GM19328 (cell line): ENCODE data around the gene CLEC10A.
"Not testable (repeated sequence)": the region's sequence is repeated elsewhere in the genome, so short reads cannot be mapped to it uniquely, and the experiment has no call there.

Experiments
- ATAC-seq: cut with Tn5 transposase; IDR thresholded peaks from one replicate; pipeline ENCODE4 v1.9.1; 2021; ENCODE audit warnings: mild to moderate bottlenecking, moderate library complexity; ENCODE audit not compliant: unreplicated experiment

Gene CLEC10A, protein sequence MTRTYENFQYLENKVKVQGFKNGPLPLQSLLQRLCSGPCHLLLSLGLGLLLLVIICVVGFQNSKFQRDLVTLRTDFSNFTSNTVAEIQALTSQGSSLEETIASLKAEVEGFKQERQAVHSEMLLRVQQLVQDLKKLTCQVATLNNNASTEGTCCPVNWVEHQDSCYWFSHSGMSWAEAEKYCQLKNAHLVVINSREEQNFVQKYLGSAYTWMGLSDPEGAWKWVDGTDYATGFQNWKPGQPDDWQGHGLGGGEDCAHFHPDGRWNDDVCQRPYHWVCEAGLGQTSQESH

DNA sequence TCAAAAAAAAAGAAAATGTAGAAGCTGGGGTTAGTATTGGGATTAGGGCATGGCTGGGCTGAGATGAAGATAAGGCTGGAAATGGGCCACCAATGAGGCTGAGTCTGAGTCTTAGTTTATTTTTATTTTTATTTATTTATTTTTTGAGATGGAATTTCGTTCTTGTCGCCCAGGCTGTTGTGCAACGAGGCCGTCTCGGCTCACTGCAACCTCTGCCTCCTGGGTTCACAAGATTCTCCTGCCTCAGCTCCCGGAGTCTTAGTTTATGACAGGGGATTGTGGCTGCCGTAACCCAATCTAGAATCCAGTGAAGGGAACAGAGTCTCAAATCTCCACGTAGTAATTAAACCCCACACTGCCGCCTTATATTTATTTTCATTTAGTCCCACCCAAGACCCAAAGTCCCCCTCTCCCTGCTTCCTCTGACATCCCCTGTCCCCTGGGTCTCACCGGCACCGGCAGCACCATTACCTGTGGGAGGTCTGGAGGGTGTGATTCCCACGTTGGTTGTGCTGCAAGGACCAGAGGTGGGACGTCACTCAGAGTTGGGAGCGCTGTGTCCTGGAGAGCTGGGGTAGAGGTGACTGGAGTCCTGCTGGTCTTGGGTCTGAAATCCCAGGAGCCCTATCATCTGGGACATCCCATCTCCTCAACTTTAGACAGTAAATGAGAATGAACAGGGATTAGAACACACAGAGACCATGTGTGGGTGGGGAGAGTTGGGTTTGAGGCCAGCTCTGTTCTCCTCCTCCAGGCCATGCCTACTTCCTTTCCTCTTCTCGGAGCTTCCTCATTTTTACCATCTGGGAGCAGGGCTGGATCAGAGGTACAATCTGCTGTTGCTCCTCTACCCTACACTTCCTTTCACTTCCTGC lies at the start of gene CLEC10A:
TSS of gene CLEC10A (minus strand) at position 671 of the 875 bp plus-strand sequence. CDS start 1,439 bp downstream, outside the sequence.
- ATAC-seq: no peak

DNA sequence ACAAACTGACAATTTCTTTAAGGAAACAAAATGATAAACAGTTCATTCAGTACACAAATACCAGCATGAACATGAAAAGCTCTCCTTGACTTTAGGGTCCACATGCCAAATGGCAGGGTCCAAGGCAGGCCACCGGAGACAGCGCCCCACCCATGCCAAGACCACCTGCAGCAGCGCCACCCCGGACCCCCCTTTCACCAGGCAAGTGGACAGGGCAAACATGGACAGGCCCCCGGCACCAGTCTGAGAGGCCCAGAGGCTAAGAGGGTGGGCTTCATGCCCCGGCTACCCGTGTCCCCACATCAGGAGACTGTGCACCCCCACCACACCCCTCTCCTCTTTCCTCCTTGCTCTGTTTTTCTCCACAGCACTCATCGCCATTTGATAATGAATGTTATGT lies 49.3 kb upstream of the CLEC10A start:
- ATAC-seq: no peak

DNA sequence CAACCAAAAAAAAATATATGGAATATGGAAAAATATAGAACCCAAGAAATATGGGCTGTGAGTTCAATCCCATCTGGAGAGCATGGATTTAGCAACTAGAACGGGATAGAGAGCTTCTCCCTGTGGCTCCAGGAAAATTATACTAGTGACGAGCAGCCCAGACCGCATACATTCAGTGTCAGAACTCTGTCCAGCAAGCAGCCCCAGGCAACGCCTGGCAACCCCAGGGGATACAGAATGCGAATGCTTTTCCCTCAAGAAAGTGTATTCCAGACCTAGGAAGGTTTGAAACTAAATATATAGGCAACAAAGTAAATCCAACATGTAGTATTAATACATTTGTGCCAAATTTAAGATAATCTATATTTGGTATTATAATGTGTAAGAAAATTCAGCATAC lies 48.1 kb upstream of the CLEC10A start:
- no peak for ATAC-seq

DNA sequence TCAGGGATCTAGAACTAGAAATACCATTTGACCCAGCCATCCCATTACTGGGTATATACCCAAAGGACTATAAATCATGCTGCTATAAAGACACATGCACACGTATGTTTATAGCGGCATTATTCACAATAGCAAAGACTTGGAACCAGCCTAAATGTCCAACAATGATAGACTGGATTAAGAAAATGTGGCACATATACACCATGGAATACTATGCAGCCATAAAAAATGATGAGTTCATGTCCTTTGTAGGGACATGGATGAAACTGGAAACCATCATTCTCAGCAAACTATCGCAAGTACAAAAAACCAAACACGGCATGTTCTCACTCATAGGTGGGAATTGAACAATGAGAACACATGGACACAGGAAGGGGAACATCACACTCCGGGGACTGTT lies 47.5 kb upstream of the CLEC10A start:
- not testable (repeated sequence) for ATAC-seq

DNA sequence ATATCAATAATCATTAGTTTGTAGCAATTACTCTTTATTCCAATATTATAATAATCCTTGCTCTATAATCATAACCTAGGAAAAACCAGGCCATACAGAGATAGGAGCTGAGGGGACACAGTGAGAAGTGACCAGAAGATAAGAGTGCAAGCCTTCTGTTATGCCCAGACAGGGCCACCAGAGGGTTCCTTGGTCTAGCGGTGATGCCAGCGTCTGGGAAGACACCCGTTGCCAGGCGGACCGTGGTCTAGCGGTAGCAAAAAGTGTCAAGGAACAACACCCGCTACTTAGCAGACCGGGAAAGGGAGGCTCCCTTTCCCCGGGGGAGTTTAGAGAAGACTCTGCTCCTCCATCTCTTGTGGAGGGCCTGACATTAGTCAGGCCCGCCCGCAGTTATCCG lies 46.3 kb upstream of the CLEC10A start:
- not testable (repeated sequence) for ATAC-seq

DNA sequence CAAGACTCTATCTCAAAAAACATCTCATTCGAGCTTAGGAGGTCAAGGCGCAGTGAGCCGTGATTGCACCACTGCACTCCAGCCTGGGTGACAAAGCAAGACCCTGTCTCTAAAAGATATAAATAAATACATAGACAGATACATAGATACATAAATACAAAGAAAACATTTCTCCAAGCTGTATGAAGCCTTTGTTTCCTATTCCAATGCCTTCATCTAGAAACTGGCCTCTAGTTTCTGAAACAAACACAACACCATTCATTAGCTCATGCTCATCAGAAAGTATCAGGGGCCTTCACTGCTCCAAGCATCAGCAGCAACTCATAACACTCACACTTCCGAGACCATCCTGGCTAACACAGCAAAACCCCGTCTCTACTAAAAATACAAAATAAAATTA lies 44.9 kb upstream of the CLEC10A start:
- no peak for ATAC-seq

DNA sequence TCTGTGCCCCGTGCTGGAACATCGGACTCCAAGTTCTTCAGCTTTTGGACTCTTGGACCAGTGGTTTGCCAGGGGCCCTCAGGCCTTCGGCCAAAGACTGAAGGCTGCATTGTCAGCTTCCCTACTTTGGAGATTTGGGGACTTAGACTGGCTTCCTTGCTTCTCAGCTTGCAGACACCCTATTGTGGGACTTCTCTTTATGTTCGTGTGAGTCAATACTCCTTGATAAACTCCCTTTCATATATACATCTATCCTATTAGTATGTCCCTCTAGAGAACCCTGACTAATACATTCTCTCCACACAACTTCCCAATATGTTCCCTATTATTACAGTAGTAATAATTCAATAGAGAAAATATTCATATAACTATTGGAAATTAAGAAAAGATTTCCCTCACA lies 43.8 kb upstream of the CLEC10A start:
- no peak for ATAC-seq

DNA sequence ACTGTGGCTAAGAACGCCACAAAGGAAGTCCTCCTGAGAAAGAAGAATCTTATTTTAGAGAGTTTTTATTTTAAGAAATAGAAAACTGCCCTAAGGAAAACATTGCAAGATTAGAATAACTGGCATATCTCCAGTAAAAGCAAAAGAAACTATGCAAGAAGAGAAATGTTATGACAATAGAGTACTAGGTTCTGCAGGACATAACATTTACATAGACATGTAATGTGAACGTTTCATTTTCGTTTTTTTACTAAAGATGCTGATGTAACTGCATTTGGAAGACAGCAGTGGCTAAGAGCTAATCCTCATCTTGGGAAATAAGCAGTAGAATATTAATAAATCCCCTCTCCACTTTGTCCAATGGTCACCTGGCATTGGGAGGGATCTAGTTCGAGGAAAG lies 42.3 kb upstream of the CLEC10A start:
- ATAC-seq: no peak

DNA sequence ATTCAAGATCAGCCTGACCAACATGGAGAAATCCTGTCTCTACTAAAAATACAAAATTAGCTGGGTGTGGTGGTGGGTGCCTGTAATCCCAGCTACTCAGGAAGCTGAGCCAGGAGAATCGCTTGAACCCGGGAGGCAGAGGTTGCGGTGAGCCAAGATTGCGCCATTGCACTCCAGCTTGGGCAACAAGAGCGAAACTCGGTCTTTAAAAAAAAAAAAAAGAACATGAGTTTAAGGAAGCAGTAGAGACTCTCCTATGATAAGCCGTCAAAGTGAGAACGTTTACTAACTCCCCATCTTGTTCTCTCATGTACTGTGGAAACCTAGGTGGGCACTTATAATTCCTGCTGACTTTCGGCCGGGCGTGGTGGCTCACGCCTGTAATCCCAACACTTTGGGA lies 40.6 kb upstream of the CLEC10A start:
- ATAC-seq: not testable (repeated sequence)

DNA sequence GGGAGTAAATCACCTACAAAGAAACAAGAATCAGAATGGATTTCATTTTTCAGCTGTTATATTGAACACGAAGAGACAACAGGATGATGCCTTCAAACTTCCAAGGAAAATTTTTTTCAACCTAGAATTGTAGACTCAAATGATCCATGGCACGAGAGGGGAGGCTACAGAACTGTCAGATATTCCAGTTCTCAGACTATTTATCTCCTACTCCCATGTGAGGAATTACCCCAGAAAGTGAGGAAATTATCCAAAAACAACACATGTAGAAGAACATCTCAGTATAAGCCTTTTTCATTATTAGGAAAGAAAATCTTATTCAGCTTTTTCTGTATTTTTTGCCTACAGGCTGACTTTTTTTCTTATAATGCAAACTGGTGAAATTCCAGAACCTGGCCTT lies 40.1 kb upstream of the CLEC10A start:
- no peak for ATAC-seq

DNA sequence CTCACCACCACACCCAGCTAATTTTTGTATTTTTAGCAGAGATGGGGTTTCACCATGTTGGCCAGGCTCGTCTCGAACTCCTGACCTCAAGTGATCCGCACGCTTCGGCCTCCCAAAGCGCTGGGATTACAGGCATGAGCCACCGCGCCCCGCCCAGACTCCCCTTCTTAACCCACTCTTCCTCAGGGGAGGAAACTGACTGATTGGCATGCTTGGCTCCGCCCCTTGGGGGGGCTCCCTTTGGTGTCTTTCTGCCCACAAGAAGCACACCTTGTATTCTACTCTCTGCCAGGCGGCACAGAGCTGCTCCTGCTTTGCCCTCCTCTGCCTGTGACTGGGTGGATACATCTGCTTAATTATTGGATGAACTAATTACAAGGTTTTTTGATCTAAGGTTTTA lies 39.3 kb upstream of the CLEC10A start:
- no peak for ATAC-seq

DNA sequence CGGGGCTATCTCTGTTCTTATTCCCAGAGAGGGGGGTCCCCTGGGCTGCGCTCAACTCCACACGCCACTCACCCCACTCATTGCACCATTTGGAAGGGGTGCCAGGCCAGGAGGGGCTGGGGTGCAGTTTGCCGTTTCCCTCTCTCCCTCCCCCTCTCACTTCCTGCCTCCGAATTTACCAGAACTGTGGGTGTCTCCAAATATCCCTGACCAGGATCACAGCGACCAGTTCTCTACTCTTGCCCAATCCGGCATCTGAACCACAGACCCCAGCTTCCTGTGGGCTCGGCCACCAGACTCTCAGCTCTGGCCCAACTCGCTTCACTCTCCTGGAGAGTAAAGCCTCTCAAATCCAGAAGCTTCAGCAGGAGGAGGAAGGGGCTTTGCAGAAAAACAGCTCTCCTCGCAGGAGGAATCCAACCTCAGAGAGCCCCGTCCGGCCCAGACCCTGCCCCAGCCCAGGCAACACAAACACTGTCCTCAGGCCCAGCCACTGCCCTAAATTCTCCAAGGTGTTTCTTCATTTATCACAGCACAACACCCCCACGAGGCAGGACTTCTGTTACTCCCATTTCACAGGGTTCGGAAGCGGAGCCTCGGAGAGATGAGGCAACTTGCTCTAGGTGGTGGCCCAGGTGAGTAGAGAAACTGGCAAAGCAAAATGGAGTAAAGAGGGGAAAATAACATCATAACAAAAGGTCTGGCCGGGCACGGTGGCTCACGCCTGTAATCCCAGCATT lies 35.0 kb upstream of the CLEC10A start:
- ATAC-seq: no peak

DNA sequence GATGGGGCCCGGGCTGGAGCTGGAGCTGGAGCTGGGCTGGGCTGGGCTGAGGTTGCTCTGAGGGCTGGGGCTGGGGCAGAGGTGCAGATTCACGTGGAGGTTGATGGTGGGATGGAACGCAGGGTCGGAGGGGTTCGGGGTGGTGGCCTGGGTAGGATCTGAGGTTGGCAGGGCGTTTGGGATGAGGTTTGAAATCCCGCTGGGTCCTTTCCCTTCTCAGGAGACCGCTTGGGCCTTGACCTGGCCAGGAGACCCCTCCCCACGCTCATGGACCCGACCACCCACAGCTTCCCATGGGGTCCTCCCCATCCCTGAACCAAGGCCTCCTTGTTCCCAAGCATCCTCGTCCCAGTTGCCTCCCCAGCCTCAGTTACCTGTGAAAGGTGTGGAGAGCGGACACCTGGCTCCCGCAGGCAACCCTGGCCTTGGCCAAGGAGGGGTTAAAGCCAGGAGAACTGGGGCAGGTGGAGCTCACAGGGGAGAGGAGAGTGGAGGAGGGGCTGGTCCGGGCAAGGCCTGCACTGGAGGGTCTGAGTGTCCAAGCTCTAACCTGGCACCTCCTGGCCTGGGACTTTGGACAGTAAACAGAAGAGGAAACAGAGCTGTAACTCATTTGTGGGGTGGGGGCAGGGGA lies 34.3 kb upstream of the CLEC10A start, which contains the start of gene ASGR2:
TSS of gene ASGR2 (minus strand) at position 582 of the 634 bp plus-strand sequence. CDS start 582 bp downstream, outside the sequence.
- ATAC-seq: no peak

DNA sequence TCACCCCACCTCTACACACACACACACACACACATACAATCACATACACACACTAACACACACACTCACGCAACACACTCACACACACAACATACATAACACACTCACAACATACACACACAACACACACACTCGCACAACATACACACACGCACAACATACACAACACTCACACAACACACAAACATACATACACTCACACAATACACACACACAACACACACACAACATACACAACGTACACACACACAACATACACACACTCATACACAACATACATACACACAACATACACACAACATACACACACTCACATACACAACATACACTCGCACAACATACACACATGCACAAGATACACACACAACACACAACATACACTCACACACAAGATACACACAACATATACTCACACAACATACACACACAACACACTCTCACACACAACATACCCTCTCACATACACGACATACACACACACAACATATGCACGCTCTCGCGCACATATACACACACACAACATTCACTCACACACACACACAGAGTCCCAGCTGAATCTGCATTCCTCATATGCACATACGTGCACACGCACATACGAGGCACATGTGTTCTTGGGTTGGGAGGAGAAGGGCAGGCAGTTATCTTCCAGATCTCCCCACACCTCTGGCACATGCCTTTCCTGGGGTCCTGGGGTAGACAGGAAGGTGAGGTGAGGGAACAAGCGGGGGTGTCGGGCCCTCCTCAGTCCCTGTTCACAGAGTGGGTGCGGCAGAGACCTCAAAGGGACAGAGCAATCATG lies 33.4 kb upstream of the CLEC10A start:
- no peak for ATAC-seq

DNA sequence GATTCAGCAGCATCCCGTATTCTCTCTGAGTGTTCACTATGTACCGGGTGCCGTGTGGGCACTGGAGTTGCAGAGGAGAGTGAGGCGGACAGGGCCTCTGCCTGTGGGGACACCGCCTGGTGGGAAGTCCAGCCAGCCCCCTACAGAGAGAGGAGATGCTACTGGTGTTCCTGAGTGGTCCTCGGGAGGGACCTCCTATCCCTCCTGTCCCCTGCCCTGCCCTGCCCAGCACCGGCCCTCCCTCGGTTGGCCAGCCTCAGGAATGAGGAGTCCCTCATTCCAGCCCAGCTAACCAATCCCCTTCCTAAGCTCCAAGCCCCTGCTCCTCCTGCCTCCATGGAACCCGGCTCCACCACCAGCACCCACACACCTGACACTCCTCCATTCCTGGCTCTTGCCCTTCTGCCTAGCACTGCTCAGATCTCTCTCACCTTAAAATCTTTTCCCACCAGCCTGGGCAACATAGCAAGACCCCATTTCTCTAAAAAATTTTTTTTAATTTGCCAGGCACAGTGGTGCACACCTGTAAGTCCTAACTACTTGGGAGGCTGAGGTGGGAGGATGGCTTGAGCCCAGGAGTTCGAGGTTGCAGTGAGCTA lies 32.6 kb upstream of the CLEC10A start:
- ATAC-seq: no peak

DNA sequence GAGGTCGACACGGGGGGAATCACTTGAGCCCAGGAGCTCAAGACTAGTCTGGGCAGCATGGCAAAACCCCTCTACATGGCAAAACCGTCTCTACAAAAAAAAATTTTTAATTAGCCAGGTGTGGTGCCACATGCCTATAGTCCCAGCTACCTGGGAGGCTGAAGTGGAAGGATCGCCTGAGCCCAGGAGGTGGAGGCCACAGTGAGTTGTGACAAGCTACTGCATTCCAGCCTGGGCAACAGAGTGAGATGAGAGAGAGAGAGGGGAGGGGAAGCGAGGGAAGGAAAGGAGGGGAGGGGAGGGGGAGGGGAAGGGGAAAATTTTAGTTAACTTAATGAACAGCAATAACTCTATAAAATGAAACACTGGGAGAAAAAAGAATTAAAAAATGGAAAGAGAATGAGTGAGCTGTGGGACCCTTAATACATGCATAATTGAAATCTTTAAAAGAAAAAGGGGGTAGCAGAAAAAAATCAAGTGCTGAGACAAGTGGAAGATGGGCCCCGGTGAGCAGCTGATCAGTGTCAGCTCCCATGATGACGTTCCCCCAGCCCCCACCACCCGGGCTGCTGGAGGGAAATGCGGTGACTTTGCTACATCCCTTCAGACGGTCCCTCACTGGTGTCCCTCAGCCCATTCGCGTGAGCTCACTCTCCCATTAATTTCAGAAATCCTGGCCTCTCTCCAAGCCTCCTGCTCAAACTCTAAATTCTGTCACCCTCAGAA lies 31.9 kb upstream of the CLEC10A start:
- ATAC-seq: no peak

DNA sequence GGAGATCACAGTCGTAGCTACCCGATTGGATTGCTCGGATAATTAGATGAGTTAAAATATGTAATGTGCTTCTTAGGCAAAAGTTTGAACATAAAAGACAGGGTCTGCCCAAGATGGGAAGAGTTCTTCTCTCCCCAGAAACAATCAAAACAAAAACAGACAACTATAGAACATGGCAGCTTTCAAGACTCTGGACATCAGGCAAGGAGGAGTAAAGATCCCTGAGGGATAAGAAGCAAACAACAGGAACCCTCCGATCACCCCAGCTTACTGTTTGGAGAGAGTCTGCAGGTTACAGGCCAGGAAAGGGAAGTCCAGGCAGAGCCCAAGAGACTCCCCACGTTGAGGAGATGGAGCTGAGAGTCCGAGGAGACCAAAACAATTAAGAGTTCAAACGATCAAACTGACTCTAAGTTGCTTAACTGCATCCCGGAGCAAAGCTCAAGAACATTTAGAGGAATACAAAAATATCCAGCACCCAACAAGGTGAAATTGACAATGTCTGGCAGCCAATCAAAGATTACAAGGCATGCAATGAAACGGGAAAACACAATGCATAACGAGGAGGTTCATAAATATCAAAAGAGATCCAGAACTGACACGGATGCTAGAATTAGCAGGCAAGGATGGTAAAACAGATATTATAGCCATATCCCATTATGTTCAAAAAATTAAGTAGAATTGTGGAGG lies 30.7 kb upstream of the CLEC10A start:
- ATAC-seq: no peak
